Heart left ventricle (tissue), 13 donors: ENCODE measurements around the gene NDOR1.

Source experiments
- CTCF ChIP-seq, 12 donors: fragments of 200-600 bp; sonication (generic) in 4 of 12; IDR thresholded peaks; one replicate each; pipeline versions ENCODE4 v1.5.0 to v1.8.0; 2018 to 2022; ENCODE audit warnings: antibody characterized with exemption in 12 of 12, mild to moderate bottlenecking in 5 of 12
- POLR2A ChIP-seq, 2 donors: fragments of 450-650 bp; IDR thresholded peaks; one replicate each; pipeline ENCODE4 v1.6.1; 2017; ENCODE audit warnings: antibody characterized with exemption in 2 of 2, mild to moderate bottlenecking in 2 of 2, moderate library complexity in 2 of 2
- donor health status: ischemic (EF 13 %, LVEDD 7.1; RV severe dilation, severe dysfunction).
- donor health status: DM: no; HTN: yes; CAD: no.
- donor health status: DM: no; HTN: no; CAD: no.
- donor health status: ischemic (EF 25% LVEDD 6.9; RV normal size, moderate dysfunction).
- donor health status: ischemic (EF 25% LVEDD 5.7; RV mildly dilated, moderate dysfunction).
- donor health status: ischemic (EF 35%, LVEDD 5.7; RV mildly dilated, moderate dysfunction).
- donor health status: nonischemic (EF 11% LVEDD 7.7; RV severe dilation, severe dysfunction).
- donor health status: DM: yes; HTN: yes; CAD: no.
- donor health status: PGD.
- donor health status: ischemic (EF 29% LVEDD 5.4; RV normal size, mild dysfunction).
- donor health status: nonischemic (EF 23%, LVEDD 6.1; RV moderate dilation, normal function).

DNA sequence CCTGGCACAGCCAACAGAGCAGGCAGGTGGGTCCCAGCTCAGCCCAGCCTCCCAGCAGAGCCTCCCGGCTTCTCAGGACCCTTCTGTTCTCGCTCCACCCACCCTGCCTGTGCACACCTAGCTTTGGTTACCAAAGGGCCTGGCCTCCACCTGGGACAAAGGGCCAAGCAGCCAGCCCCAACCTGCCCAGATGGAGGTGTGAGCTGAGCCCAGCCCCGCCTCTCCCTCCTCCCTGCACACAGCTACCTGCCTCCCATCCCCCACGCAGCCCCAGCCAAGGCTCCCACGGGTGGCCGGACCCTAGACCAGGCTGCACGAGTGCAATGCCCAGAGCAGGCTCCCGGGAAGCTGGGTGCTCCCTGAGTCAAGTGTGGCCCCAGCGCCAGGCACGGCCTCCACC lies 10.6 kb upstream of the NDOR1 start:
- TF ChIP-seq CTCF (IDR thresholded peaks at IDR 0.05) (no peak), POLR2A (IDR thresholded peaks at IDR 0.05) (no peak)
